ENCODE results near the gene ITGB2.

The ITGB2 gene

GRCh38 chr21:44865561-44866280 is 55.0 kb downstream of the ITGB2 start:
- no peak for DNase-seq

DNA sequence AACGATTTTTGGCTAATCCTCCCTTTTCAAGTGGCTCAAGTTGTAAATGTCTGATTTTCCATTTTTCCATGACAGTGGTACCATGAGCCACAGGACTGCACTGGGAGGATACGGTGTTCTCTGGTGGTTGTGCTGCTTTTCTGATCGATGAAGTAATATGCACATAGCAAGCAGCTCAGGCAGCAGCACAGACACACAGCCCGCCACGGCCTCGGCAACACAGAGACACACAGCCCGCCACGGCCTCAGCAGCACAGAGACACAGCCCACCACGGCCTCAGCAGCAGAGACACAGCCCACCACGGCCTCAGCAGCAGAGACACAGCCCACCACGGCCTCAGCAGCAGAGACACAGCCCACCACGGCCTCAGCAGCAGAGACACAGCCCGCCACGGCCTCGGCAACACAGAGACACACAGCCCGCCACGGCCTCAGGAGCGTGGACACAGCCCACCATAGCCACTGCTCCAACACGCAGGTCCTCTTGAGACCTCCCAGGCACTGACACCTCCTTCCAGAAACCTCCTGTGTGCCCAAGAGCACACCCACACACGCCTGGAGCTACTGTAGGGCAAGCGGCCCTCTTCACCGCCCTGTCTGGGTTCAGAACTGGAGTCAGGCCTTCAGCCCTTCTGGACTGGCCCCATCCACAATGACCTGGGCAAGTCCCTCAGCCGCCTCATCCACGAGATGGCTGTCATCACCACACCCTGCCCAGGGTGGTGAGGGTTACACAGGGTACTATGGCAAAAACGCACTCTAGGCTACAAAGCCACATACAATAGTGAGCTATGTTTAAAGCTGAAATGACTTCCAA is 57.6 kb downstream of the ITGB2 start:
- DNase-seq = no peak

- DNase-seq = no peak
Measured at GRCh38 chr21:44858791-44859190, 61.9 kb downstream of the ITGB2 start.

- DNase-seq = no peak
Measured at GRCh38 chr21:44858291-44858690, 62.4 kb downstream of the ITGB2 start.

- no peak for DNase-seq
Measured at GRCh38 chr21:44857127-44857892, 63.4 kb downstream of the ITGB2 start.

- no peak for DNase-seq
Measured at GRCh38 chr21:44856131-44856530, 64.6 kb downstream of the ITGB2 start.

DNA sequence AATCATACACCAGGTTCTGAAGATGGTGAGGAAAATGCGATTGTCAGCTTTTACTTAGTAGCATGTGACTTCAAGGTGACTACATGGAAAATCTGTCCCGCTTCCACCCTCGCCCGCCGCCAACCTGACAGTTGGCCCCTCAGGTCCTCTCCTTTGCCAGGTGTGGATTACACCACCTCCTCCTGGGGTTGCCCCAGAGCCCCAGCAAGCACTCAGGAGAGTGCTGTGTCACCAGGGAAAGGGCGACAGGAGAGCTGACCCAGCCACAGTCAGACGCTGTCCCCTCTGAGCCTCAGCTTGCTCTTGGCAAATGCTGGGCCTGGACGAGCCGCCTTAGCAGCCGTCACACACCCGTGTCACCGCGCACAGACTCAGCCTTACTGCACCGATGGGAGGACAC is 65.1 kb downstream of the ITGB2 start:
- DNase-seq = no peak

GRCh38 chr21:44854664-44855446 is 65.8 kb downstream of the ITGB2 start:
- DNase-seq = no peak

DNA sequence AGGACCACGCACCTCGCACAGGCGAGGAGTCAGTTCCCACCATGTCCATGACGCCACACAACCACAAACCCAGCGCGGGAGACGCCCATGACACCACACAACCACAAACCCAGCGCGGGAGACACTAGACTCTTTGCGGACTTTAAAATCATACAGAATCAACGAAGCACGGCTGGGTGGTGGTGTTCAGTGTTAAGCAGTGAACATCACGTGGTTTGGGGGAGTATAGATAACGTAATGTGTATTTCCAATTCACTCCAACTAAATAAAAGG is 66.4 kb downstream of the ITGB2 start:
- DNase-seq = no peak

DNA sequence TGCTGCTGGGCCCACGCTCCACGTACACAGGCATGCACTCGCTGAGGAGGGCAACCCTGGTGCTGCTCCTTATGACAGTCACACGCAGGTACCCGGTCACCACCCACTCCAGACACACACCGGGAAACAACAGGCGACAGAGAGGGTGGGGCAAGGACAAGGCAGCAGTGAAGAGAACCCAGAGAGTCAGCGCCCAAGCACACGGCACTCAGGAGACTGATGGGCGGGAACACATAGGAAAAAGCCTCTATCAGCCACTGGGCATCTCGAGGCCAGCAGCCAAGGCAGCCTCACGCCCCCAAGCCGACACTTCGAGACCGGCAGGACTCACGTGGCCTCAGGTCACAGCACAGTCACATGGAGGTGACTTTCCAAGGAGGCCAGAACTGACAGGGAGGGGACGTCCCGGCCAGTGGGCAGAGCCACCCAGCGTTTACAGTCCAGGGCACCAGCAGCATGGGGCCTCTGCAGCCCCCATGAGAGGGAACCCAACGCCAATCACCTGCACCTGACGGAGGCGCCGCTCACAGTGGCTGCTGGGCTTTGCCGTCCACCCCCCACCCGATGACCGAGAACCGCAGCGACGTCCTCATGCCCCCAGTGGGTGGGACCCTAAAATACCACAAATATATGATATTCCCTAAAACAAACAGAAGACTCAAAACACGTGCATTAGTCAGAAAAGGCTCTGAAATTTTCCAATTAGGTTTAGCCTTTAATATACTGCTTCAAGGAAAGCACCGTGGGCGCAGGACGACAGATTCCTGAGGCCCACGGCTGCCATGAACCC is 66.9 kb downstream of the ITGB2 start:
- no peak for DNase-seq

GRCh38 chr21:44850905-44851657 is 69.6 kb downstream of the ITGB2 start:
- no peak for DNase-seq

DNA sequence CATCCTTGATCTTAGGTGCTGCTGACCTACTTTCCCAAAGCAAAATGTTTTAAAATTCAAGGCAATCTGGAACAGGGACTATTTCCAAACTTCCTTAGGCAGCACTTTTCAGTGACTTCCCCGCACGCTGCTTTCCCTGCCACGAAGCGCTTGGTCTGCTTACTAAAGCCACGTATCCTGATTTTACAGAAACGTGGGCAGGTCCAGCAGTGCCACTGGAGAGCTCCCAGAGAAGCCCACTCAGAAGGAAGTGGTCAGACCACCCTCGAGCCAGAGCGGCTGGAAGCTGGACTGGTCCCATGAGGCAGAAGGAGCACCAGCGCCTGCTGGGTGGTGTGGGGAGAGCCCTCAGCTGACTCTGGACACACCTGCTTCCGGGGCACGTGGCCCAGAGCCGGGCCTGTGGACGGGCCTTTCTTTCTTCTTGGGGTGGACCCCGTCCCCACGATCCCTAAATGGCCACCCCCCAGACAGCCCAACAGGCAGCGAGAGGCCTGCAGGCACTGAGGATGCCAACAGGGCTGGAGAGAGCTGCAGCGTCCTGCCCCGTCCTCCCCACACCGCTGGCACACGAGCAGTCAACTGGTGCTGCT is 70.4 kb downstream of the ITGB2 start:
- no peak for DNase-seq

DNA sequence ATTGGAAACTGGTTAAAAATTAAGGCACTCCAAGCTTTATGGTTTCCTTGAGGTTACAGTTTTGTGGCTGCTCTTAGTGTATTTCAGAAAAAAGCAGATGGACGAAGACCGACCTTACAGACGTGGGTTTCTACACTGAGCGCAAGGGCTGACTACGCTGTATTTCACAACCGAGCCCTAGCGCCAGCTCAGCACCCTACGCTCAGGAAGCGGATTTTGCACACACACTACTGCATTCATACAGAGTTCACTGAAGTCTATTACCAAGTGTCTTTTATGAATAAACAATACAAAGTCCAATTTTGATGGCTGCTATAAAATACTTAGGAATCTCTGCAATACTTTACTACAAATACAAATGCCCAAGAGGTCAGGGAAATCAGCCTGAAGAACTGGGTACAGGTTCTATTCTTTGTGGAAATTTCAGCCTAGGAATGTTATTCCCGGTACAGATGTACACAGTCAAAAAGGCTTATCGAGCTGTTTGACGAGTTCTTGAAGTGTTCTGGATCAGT is 71.0 kb downstream of the ITGB2 start:
- DNase-seq = no peak

DNA sequence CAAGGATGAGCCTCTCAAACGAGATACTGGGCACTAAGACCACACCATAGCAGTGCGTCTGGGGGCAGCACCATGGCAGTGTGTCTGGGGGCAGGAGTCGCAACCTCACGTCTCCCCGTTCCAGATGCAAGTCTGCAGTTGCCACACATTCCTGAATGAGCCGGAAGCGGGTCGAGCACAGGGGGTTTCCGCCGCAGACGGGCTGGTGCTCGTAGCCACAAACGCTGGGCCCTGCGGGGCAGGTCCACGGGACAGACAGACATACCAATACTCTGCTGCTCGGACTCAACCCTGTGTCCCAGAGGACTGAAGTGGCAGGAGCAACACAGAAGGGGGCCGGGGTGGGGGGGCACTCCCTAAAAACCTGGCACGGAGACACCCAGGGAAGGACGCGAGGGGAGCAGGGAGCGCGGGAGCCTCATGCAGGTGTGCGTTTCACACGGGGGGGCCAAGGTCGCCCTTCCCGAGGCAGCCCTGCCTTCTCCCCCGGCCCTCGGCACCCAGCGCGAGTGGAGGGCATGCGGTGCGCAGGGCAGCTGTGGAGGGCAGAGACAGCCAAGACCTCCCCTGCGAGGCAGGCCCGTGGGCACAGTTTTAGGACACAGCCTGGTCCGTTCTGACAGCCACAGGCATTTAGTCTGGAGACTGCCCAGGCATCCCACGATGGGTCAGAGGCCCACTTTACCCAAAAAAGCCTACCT is 71.7 kb downstream of the ITGB2 start:
- DNase-seq = no peak

GRCh38 chr21:44847261-44848056 is 73.2 kb downstream of the ITGB2 start:
- no peak for DNase-seq

- DNase-seq = no peak
Measured at GRCh38 chr21:44846485-44847260, 74.0 kb downstream of the ITGB2 start.

- no peak for DNase-seq
Measured at GRCh38 chr21:44846224-44846484, 74.5 kb downstream of the ITGB2 start.

DNA sequence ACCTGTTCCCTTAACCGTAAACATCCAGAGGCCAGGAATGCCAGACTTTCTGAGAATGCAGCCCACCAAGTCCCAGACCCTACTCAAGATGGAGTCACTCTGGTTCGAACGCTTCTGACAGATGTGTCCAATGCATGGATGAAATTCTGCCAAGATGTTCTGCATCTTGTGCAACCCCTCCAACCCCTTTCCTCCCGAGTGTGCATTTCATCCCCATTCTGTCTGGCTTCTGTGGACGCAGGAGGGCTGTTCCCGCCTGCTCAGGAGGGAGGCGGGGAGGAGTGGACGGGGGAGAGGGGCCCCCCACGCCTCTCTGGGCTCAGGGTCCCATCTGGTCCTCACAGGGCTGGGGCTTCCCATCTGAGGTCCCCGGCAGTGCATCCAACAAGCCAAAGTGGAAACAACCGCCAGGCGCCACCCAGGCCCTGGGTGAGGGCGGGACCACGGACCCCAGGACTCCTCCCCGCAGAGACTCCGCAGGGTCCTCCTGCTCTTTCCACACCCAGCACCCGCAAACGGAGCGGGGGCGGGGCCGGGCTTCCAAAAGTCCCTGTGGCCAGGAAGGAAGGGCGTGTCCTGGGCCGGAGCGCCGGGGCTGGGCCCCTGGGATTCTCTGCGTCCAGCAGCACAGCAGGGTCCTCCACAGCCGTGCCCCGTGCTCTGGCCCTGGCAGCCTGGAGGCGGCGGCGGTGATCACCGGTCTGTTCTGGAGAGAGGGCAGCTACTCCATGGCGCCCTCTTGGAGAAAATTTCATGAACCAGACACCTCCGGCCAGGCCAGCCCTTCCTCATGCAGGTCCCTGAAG is 75.1 kb downstream of the ITGB2 start:
- DNase-seq = no peak
